ENCODE measurements around the gene SEMA5A.

Gene SEMA5A

DNA sequence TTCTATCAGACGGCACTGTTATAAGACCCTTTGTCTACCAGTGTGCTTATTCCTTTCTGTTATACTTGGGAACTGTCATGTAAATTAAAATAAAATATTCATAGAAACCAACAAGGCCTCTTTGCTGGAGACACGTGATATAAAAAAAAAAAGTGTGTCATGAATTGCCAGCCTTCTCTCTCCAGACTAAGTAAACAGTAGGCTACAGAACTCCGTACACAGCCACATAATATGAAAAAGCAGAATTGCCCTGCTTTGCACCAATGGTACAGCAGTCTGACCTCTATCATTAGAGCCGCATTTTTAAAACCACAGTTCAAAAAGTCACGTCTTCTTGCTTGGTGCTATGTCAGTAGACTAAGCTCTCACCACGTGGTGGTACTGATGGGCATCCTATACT lies 231.3 kb downstream of the SEMA5A start:
- no peak for DNase-seq

DNA sequence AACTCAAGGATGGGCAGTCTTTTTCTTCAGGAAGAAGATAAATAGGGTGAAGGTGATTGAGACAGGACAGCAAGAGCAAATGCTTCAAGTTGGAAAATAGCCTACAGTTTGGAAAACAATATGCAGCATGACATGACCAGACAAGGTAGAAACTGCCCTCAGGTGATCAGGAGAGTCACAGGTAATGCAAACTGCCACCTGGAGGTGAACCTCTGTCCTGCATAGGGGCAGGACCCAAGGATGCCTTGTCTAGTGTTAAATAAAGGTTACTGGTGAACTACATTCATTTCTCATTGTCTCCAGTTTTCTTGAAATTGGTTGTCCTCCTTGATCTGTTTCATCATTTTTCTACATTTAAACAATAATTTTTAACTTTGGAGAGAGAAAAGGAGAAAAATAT lies 232.1 kb downstream of the SEMA5A start:
- DNase-seq, result peak; percentile 18

DNA sequence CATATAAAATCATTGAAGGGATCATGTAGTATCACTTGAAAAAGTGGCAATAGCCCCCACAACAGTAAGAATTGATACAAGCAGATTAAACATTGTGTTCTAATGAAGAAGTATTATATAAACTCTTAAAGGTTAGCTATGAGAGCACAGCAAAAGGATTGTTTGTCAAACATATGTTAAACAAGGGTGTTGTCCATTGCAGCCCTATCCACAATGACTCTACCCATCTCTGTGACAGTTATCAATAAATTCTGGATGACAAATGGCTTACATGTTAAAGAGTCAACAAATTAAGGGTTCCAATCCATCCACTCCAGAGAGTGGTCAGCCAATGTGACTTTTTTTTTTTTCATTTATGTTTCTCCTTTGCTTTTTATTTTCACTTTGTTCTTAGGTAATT lies 238.7 kb downstream of the SEMA5A start:
- DNase-seq, result no peak

DNA sequence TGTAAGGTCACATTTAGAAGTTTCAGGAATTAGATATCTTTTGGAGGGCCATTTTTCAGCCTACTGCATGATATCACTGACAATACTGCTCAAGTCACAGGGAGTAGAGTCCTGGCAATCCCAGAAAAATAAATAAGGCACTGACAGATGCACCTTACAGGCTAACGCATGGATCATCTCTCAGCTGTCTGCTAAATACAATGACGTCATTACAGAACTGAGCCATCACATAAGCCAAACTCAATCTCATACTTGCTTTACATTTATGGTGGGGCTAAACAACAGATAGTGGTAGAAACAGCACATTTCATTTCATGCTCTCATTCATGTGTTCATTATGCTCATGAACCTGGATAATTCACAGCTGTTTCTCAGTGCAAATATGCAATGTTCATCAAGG lies 243.7 kb downstream of the SEMA5A start:
- DNase-seq, result peak; percentile 14

- DNase-seq, result no peak
Measured at GRCh38 chr5:9301200-9301599, 244.7 kb downstream of the SEMA5A start.

GRCh38 chr5:9297134-9297533 lies 248.7 kb downstream of the SEMA5A start:
- no peak for DNase-seq

DNA sequence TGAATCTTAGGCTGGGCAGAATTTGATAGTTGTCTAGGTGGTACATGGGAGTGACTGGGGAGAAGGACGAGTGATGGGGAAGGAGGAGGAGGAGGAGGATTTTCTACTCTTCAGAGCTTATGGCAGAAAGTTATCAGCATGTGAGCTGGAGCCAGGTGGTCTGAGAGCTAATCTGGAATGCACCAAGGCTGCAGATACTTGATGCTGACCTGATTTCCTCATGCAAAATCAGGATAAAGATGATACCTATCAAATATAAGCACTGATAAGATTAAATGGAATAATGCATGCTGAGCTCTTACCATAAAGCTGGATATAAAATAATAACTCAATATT lies 250.4 kb downstream of the SEMA5A start:
- no peak for DNase-seq

DNA sequence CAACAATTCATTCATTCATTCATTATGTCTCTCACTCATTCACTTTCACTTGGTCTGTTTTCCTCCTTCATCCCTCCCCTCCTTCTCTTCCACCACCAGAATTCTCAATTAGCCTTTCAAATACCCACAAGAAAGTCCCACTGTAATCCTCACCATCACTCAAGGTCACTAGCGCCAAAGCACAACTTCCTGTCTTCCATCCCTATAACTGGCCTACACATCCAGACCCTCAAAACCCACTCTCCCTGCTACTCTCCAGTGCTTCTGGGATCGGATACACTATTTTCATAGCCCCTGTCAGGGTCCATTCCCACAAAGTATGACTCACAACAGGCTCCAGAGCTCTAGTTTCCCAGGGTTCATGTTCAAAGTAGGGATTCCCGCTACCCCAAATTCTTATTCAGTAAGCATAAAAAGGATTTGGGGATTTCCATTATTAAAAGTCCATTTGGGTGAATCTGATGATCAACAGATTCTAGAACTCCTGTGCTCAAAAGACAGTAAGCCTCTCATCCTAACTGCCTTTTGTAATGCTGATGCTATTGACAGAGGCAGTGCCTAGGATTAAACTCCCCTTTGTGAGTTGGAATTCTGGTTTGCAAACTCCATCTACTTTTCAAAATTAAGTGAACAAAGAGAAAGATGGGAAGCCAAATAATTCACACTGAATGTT lies 250.9 kb downstream of the SEMA5A start:
- DNase-seq, result no peak

DNA sequence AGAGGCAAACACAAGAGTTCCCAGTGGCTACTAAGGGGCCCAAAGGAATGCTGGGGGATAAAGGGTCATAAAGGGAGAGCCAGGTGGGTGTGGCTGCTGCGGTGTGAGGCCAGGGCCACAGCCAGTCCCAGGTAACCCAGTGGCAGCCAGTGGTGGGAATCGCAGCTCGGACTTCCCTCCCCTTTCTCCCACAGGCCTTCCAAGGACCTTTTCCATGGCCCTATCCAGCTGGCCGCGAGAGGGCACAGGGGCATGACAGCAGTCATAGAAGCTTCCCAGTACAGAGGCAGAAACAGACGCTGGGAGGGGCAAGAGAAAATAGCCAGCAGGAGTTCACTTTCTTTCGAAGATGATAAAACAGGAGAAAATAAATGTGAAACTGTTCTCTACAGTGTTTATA lies 257.6 kb downstream of the SEMA5A start:
- DNase-seq, result peak; percentile 26

DNA sequence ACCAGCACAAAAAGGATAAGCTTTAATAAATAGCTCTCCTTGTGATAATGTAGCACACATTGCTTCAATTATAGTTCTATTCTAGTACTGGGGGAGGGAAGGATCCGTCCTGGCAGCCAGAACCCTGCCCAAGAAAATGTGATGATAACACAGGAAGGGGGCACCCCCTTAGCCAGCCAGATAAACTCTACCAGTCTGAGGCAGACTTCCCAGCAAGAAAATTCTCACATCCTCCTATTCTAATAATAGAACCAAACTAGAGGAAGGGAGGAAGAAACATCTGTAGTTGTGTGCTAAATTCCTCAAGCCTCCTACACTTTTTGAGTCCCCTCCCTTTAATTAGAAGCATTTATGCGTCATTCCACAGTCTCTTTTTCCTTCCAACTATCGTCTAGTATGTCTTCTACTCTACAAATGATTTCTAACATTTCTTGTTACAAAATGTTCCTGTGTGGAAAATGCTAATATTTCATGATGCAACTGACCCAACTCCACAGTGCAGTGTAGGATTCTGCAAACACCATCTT lies 261.0 kb downstream of the SEMA5A start:
- DNase-seq, result no peak

DNA sequence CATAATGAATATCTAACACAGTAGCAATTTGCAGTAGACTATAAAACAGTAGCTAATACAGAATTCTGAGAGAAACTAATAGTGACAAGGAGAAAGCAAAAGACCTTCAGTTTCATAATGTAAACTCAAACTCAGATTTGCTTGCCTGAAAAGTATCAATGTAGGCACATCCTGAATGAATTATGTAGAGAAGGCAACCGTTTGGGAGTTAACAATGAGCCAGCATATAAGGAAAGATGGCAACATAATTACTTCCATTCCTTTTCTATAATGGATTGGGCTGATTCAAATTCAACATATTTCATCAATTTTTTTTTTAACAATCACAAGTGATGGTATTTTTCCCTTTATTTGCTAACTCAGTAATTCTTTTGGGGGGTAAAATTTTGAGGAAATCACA lies 261.6 kb downstream of the SEMA5A start:
- no peak for DNase-seq

- no peak for DNase-seq
Measured at GRCh38 chr5:9283473-9283872, 262.4 kb downstream of the SEMA5A start.

DNA sequence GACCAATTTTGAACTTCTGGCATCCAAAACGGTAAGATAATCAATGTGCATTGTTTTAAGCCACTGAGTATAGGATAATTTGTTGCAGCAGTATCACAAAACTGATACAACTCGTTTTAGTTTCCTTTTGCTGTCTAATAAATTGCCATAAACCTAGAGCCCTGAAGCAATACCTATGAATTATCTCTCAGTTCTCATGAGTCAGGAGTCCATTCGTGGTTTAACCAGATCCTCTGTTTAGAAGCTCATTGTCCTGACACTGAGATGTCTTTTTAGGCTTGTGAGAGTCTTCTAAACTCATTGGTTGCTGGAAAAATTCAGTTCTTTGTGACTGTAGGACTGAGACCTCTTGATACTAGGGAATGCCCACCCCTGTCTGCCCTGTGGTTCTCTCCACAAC lies 262.9 kb downstream of the SEMA5A start:
- no peak for DNase-seq

GRCh38 chr5:9282211-9282610 lies 263.7 kb downstream of the SEMA5A start:
- DNase-seq, result no peak

DNA sequence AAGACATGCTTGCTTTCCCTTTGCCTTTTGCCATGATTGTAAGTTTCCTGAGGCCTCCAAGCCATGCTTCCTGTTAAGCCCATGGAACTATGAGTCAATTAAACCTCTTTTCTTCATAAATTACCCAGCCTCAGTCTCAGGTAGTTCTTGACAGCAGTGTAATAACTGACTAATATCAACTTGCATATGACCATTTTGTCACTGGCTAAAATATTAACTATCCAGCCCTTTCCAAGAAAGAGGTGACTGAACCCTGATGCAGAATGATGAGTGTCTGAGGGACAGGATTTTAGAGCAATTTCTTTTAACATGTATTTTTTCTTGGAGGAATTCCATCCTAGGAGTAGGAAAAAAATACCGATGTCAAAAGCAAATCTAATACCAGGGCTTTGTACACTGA lies 266.1 kb downstream of the SEMA5A start:
- DNase-seq, result no peak

GRCh38 chr5:9278921-9279603 lies 266.8 kb downstream of the SEMA5A start:
- DNase-seq, result no peak

GRCh38 chr5:9269014-9269413 lies 276.9 kb downstream of the SEMA5A start:
- no peak for DNase-seq

DNA sequence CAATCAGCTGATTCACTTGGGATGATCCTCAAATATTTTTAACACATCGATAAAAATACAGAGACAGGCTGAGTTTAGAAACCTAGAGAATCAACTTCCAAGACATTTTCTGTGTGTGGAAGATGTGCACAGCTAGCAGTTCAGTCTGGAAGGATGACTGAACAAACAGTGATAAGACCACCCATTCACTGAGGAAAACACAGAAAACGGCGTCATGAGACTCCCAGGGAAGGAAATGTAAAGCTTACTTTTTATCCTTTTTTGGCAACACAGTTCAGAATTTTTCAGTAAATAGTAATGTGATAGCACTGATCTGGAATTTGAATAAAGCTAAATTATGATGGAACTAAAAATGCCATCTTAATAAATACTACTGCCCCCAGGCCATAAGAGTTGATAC lies 277.6 kb downstream of the SEMA5A start:
- no peak for DNase-seq

GRCh38 chr5:9265441-9266287 lies 280.2 kb downstream of the SEMA5A start:
- no peak for DNase-seq

- no peak for DNase-seq
Measured at GRCh38 chr5:9264301-9264700, 281.6 kb downstream of the SEMA5A start.

- DNase-seq, result no peak
Measured at GRCh38 chr5:9263656-9264055, 282.2 kb downstream of the SEMA5A start.

- no peak for DNase-seq
Measured at GRCh38 chr5:9251379-9251980, 294.4 kb downstream of the SEMA5A start.

GRCh38 chr5:9249231-9249630 lies 296.6 kb downstream of the SEMA5A start:
- DNase-seq, result no peak
